Mesothelial cell of epicardium (in vitro differentiated cells): ENCODE measurements around the gene NRSN2. TPM values are rescaled to one million over a fixed set of nuclear protein-coding genes. Genes with fewer than 3 reads are reported as not detected.
A peak's percentile ranks its signal among the peaks of the same experiment; 100 is the strongest.

ENCODE experiments used
- DNase-seq, 2 experiments: peaks; one replicate each; pipeline ENCODE4 v3.0.0; 2021; ENCODE audit warnings: low spot score in 2 of 2; ENCODE audit not compliant: unreplicated experiment in 2 of 2
- H3K27ac Mint-ChIP-seq: 2 replicates; pipeline ENCODE4 v1.8.0; 2021; ENCODE audit warnings: mixed read lengths
- H3K27me3 Mint-ChIP-seq: 2 replicates; pipeline ENCODE4 v1.8.0; 2021; ENCODE audit warnings: low read depth, mixed read lengths
- H3K36me3 Mint-ChIP-seq: 2 replicates; pipeline ENCODE4 v1.8.0; 2021; ENCODE audit warnings: mixed read lengths
- H3K4me1 Mint-ChIP-seq: 2 replicates; pipeline ENCODE4 v1.8.0; 2021; ENCODE audit warnings: mixed read lengths
- H3K4me3 Mint-ChIP-seq: 2 replicates; pipeline ENCODE4 v1.8.0; 2021; ENCODE audit warnings: mild to moderate bottlenecking, moderate library complexity, mixed read lengths
- H3K9me3 Mint-ChIP-seq: 2 replicates; pipeline ENCODE4 v1.8.0; 2021; ENCODE audit warnings: mixed read lengths
- CTCF ChIP-seq: fragments of 200-600 bp; sonication (generic); IDR thresholded peaks from one replicate; pipeline ENCODE4 v1.5.0; 2021; ENCODE audit warnings: antibody characterized with exemption; ENCODE audit not compliant: unreplicated experiment
- total RNA-seq: library from RNA; stranded (reverse); gene quantifications from 3 replicates; pipeline ENCODE4 v1.2.1, GENCODE V29; 2021

NRSN2 gene
- total RNA-seq, 1 donor from 2014 or later = 46.2 TPM

GRCh38 chr20:316316-317068 is 30.4 kb upstream of the NRSN2 start:
- no peak for DNase-seq
- TF ChIP-seq CTCF = no peak
- Mint-ChIP-seq H3K36me3 (peaks cover 15% of the 10 kb centered on the region), H3K4me3 (no peak overlapping the region), H3K27ac (no peak overlapping the region), H3K4me1 (peaks cover 7% of the 10 kb centered on the region), H3K27me3 (no peaks in the 10 kb centered on the region), H3K9me3 (no peaks in the 10 kb centered on the region)

- peak overlapping the region; percentile 98 for H3K27ac Mint-ChIP-seq
- H3K27me3 Mint-ChIP-seq = no peaks in the 10 kb centered on the region
- H3K4me1 Mint-ChIP-seq = peaks cover 31% of the 10 kb centered on the region
- no peak for TF ChIP-seq CTCF
- H3K4me3 Mint-ChIP-seq = peak overlapping the region; percentile 87
- no peaks in the 10 kb centered on the region for H3K9me3 Mint-ChIP-seq
- peak; percentile 82 to 92 for DNase-seq
- peaks cover 12% of the 10 kb centered on the region for H3K36me3 Mint-ChIP-seq
Observed at GRCh38 chr20:324177-325044, 22.5 kb upstream of the NRSN2 start.

GRCh38 chr20:325045-325888 is 21.6 kb upstream of the NRSN2 start, which contains the start of gene SOX12:
Gene SOX12 (plus strand): TSS chr20:325552. CDS start chr20:325925, 373 bp downstream.
- H3K36me3 Mint-ChIP-seq = peaks cover 9% of the 10 kb centered on the region
- no peaks in the 10 kb centered on the region for H3K27me3 Mint-ChIP-seq
- peak; percentile 97 to 100 for DNase-seq
- H3K4me1 Mint-ChIP-seq = peaks cover 40% of the 10 kb centered on the region
- H3K27ac Mint-ChIP-seq = peak within 1 kb of the TSS; percentile 98
- H3K9me3 Mint-ChIP-seq = no peaks in the 10 kb centered on the region
- peak within 1 kb of the TSS; percentile 89 for H3K4me3 Mint-ChIP-seq
- TF ChIP-seq CTCF = no peak

GRCh38 chr20:325889-326644 is 20.8 kb upstream of the NRSN2 start:
- H3K4me1 Mint-ChIP-seq = peaks cover 46% of the 10 kb centered on the region
- H3K9me3 Mint-ChIP-seq = no peaks in the 10 kb centered on the region
- peak overlapping the region; percentile 89 for H3K4me3 Mint-ChIP-seq
- DNase-seq = peak; percentile 60 to 77
- peaks cover 4% of the 10 kb centered on the region for H3K36me3 Mint-ChIP-seq
- peak overlapping the region; percentile 94 for H3K27ac Mint-ChIP-seq
- H3K27me3 Mint-ChIP-seq = no peaks in the 10 kb centered on the region
- TF ChIP-seq CTCF = no peak
